GM12878 (cell line): ENCODE data around the gene KIR2DL4. TPM values are rescaled to one million over a fixed set of nuclear protein-coding genes. Genes with fewer than 3 reads are reported as not detected.
"Not testable (repeated sequence)": the region's sequence is repeated elsewhere in the genome, so short reads cannot be mapped to it uniquely, and the experiment has no call there.

Experiments
- ATAC-seq: fragments of 200-7000 bp; cut with Tn5 transposase; 3 replicates; pipeline ENCODE4 v1.9.1; 2020; ENCODE audit warnings: mild to moderate bottlenecking, moderate library complexity
- BruUV-seq: library from RNA; stranded (reverse); fragments of 400-500 nt; replicated peaks from 2 replicates; lab custom pipeline; 2021; lab: Mats Ljungman, UMichigan
- CTCF ChIA-PET: fragments of 300-600 bp; sonication (Branson Sonifier 250); formaldehyde crosslinking; extraction: SDS; loops from one replicate; lab custom pipeline; 2021; ENCODE audit warnings: inconsistent platforms; lab: Yijun Ruan, JAX
- POLR2A ChIA-PET: fragments of 350-600 bp; formaldehyde crosslinking; extraction: SDS; loops from one replicate; lab custom pipeline; 2021; ENCODE audit warnings: inconsistent platforms; lab: Charles Lee
- RAD21 ChIA-PET: fragments of 300-600 bp; sonication (Branson Sonifier 250); formaldehyde crosslinking; loops from one replicate; lab custom pipeline; 2023; ENCODE audit warnings: antibody characterized with exemption; ENCODE audit not compliant: unreplicated experiment; lab: Charles Lee
- SMC1A ChIA-PET: fragments of 300-600 bp; sonication (Branson Sonifier 250); formaldehyde crosslinking; loops from one replicate; lab custom pipeline; 2023; ENCODE audit not compliant: unreplicated experiment, uncharacterized antibody; lab: Charles Lee
- DNase-seq: peaks from one replicate; pipeline ENCODE4 v3.0.0-alpha.2; 2011; ENCODE audit warnings: low read depth, low spot score
- FAIRE-seq: peaks from 3 replicates; lab custom pipeline; 2011; peaks lifted over from hg19 to GRCh38; lab: Jason Lieb, UNC
- H2AFZ ChIP-seq: 2 replicates; pipeline ENCODE4 v1.6.0; 2011; ENCODE audit warnings: low read depth, low read length, control low read depth; ENCODE audit not compliant: control insufficient read depth
- H3K27ac ChIP-seq: 2 replicates; pipeline ENCODE4 v1.5.1; 2011; ENCODE audit warnings: control low read depth; ENCODE audit not compliant: control insufficient read depth, insufficient read depth
- H3K27me3 ChIP-seq, 2 experiments: replicated peaks in 1 of 2; 2 replicates each; pipeline versions ENCODE4 v1.6.0 to v1.6.1; 2011; ENCODE audit warnings: low read length in 1 of 2; ENCODE audit not compliant: control insufficient read depth in 2 of 2, insufficient read depth in 2 of 2
- H3K36me3 ChIP-seq, 2 experiments: 2 replicates each; pipeline ENCODE4 v1.5.1; 2011; ENCODE audit warnings: low read length in 1 of 2; ENCODE audit not compliant: control insufficient read depth in 2 of 2, insufficient read depth in 2 of 2
- H3K4me1 ChIP-seq: 2 replicates; pipeline ENCODE4 v1.6.1; 2011; ENCODE audit warnings: mild to moderate bottlenecking, low read length, moderate library complexity, mixed read lengths; ENCODE audit not compliant: control insufficient read depth, insufficient read depth
- H3K4me2 ChIP-seq: 2 replicates; pipeline ENCODE4 v1.6.0; 2011; ENCODE audit warnings: control low read depth; ENCODE audit not compliant: control insufficient read depth, insufficient read depth
- H3K4me3 ChIP-seq: fragments of 200-600 bp; sonication (generic); 2 replicates; pipeline ENCODE4 v1.5.1; 2016
- H3K79me2 ChIP-seq: 2 replicates; pipeline ENCODE4 v1.6.0; 2011; ENCODE audit warnings: low read length; ENCODE audit not compliant: control insufficient read depth, insufficient read depth
- H3K9ac ChIP-seq: 2 replicates; pipeline ENCODE4 v1.8.0; 2011; ENCODE audit warnings: low read length, control low read depth, mixed read lengths; ENCODE audit not compliant: control insufficient read depth, insufficient read depth
- H3K9me3 ChIP-seq: replicated peaks from 3 replicates; pipeline ENCODE4 v1.5.1; 2011; ENCODE audit warnings: mild to moderate bottlenecking, low read length; ENCODE audit not compliant: control insufficient read depth, insufficient read depth
- H4K20me1 ChIP-seq: 2 replicates; pipeline ENCODE4 v1.6.0; 2011; ENCODE audit not compliant: control insufficient read depth, insufficient read depth
- WGBS: methylation state at CpG from one replicate; pipeline ENCODE4 v1.1.6; 2016; ENCODE audit warnings: low lambda C conversion rate; ENCODE audit not compliant: insufficient replicate concordance, insufficient coverage; ENCODE audit errors: missing lambda C conversion rate; 5-methylcytosine and 5-hydroxymethylcytosine counted together
- in situ Hi-C: fragments of 300-500 bp; cut with MboI; formaldehyde crosslinking; loops from 9 replicates; pipeline ENCODE4 v1.14.3; 2018; ENCODE audit warnings: mixed read lengths
- intact Hi-C: fragments of 100-400 bp; cut with micrococcal nuclease; formaldehyde crosslinking; loops from one replicate; pipeline ENCODE4 v1.14.2; 2022; ENCODE audit not compliant: unreplicated experiment
- polyA plus RNA-seq, 11 experiments: library from polyadenylated mRNA; depleted of rRNA in 4 of 11; unstranded in 6 of 11; stranded (reverse) in 5 of 11; fragments of >200 nt; fragmentation: Nextera tagmentation in 4 of 11; fragmentation: Illumina TruSeq in 1 of 11; extraction: Ambion mirVana in 4 of 11; extraction: Trizol in 1 of 11; gene quantifications; 1 replicate in 1 of 11; 2 replicates in 10 of 11; pipeline versions ENCODE4 v1.2.1 to v1.2.3, GENCODE V29; 2011 to 2016; ENCODE audit warnings: inconsistent platforms in 2 of 11, missing spikeins in 2 of 11, low read depth in 1 of 11
- small RNA-seq: library from RNA; depleted of rRNA; stranded (forward); fragments of <200 nt; gene quantifications from one replicate; pipeline ENCODE3, GENCODE V24; 2014
- total RNA-seq, 4 experiments: library from RNA; depleted of rRNA in 3 of 4; stranded (reverse); fragments of >200 nt in 3 of 4; fragmentation: Illumina TruSeq in 1 of 4; extraction: Trizol in 1 of 4; gene quantifications; 2 replicates each; pipeline versions ENCODE4 v1.2.1 to v1.2.3, GENCODE V29; 2013 to 2021

KIR2DL4 gene
- total and polyA plus RNA-seq, 10 of the 15 experiments (the other 5 are each of a cell fraction or from before 2014, with no cell fraction given): 0.22 TPM; not detected in 9

- not testable (repeated sequence) for DNase-seq
- 24% methylated on average over 3 of the region's 3 CpGs for WGBS
These were observed 55.1 kb downstream of the KIR2DL4 start for GRCh38 chr19:54858476-54858875.

GRCh38 chr19:54859421-54859820 lies 56.0 kb downstream of the KIR2DL4 start:
- H3K27ac ChIP-seq, DNase-seq, BruUV-seq, H3K4me1 ChIP-seq, H3K4me3 ChIP-seq, H3K4me2 ChIP-seq, RAD21 ChIA-PET, POLR2A ChIA-PET, ATAC-seq, FAIRE-seq, H3K79me2 ChIP-seq, in situ Hi-C loops, SMC1A ChIA-PET, H3K9ac ChIP-seq, H4K20me1 ChIP-seq, H3K27me3 ChIP-seq, H2AFZ ChIP-seq, H3K36me3 ChIP-seq, intact Hi-C loops, CTCF ChIA-PET, H3K9me3 ChIP-seq: not testable (repeated sequence)
- 28% methylated on average over 7 of the region's 7 CpGs for WGBS

More at GRCh38 chr19:54858476-54858875, 55.1 kb downstream of the KIR2DL4 start:
- CTCF ChIA-PET, H3K4me1 ChIP-seq, in situ Hi-C loops, H3K9me3 ChIP-seq, H3K27ac ChIP-seq, SMC1A ChIA-PET, H2AFZ ChIP-seq, H3K36me3 ChIP-seq, intact Hi-C loops, H3K79me2 ChIP-seq, H3K4me3 ChIP-seq, H3K9ac ChIP-seq, ATAC-seq, RAD21 ChIA-PET, POLR2A ChIA-PET, H3K4me2 ChIP-seq, H4K20me1 ChIP-seq, BruUV-seq, H3K27me3 ChIP-seq, FAIRE-seq: not testable (repeated sequence)

GRCh38 chr19:54863459-54863858 lies 60.0 kb downstream of the KIR2DL4 start:
- H3K9me3 ChIP-seq, H3K27ac ChIP-seq, CTCF ChIA-PET, BruUV-seq, H3K27me3 ChIP-seq, in situ Hi-C loops, H3K4me1 ChIP-seq, intact Hi-C loops, SMC1A ChIA-PET, ATAC-seq, H3K9ac ChIP-seq, H4K20me1 ChIP-seq, DNase-seq, H3K4me3 ChIP-seq, RAD21 ChIA-PET, FAIRE-seq, POLR2A ChIA-PET, H3K36me3 ChIP-seq, H3K79me2 ChIP-seq, H2AFZ ChIP-seq, H3K4me2 ChIP-seq: not testable (repeated sequence)
- WGBS: no CpG with 5 or more reads among the region's 3 CpGs

Small RNAs within 50 kb of the gene (small RNA-seq; reads per million reads assigned to genes)
- gene KIR3DP1: not detected

Other genes starting within 250 kb of the KIR2DL4 start
Only the 7 nearest of the 15 such genes appear.
- gene KIR3DL3, start 79.2 kb upstream of the KIR2DL4 start, total RNA-seq (2014; rRNA removed): not detected in 2 replicates
- gene KIR3DL3, start 79.2 kb upstream of the KIR2DL4 start, total RNA-seq (2014; rRNA removed; fragmentation: Illumina TruSeq; extraction: Trizol): not detected in 2 replicates
- gene KIR3DL3, start 79.2 kb upstream of the KIR2DL4 start, total RNA-seq (2021): not detected in 2 replicates
- not detected in 2 replicates for gene KIR3DL3, start 79.2 kb upstream of the KIR2DL4 start, polyA plus RNA-seq (2011; rRNA removed)
- gene KIR3DL3, start 79.2 kb upstream of the KIR2DL4 start, polyA plus RNA-seq (2014; fragmentation: Illumina TruSeq; extraction: Trizol): not detected in 2 replicates
- gene KIR3DL3, start 79.2 kb upstream of the KIR2DL4 start, polyA plus RNA-seq (2014; fragmentation: Nextera tagmentation; extraction: Ambion mirVana): not detected
- gene KIR3DL3, start 79.2 kb upstream of the KIR2DL4 start, polyA plus RNA-seq (2014; rRNA removed): not detected in 2 replicates
- gene KIR3DL3, start 79.2 kb upstream of the KIR2DL4 start, polyA plus RNA-seq (2016; fragmentation: Nextera tagmentation; extraction: Ambion mirVana): not detected
- gene KIR2DL3, start 65.1 kb upstream of the KIR2DL4 start, total RNA-seq (2014; rRNA removed): not detected in 2 replicates
- not detected in 2 replicates for gene KIR2DL3, start 65.1 kb upstream of the KIR2DL4 start, total RNA-seq (2014; rRNA removed; fragmentation: Illumina TruSeq; extraction: Trizol)
- gene KIR2DL3, start 65.1 kb upstream of the KIR2DL4 start, total RNA-seq (2021): not detected in 2 replicates
- 0.33 and 0.45 TPM in 2 replicates for gene KIR2DL3, start 65.1 kb upstream of the KIR2DL4 start, polyA plus RNA-seq (2011; rRNA removed)
- not detected in 2 replicates for gene KIR2DL3, start 65.1 kb upstream of the KIR2DL4 start, polyA plus RNA-seq (2014; fragmentation: Illumina TruSeq; extraction: Trizol)
- gene KIR2DL3, start 65.1 kb upstream of the KIR2DL4 start, polyA plus RNA-seq (2014; fragmentation: Nextera tagmentation; extraction: Ambion mirVana): not detected
- not detected in 2 replicates for gene KIR2DL3, start 65.1 kb upstream of the KIR2DL4 start, polyA plus RNA-seq (2014; rRNA removed)
- not detected for gene KIR2DL3, start 65.1 kb upstream of the KIR2DL4 start, polyA plus RNA-seq (2016; fragmentation: Nextera tagmentation; extraction: Ambion mirVana)
- gene KIR2DL1, start 33.8 kb upstream of the KIR2DL4 start, total RNA-seq (2014; rRNA removed): not detected in 2 replicates
- gene KIR2DL1, start 33.8 kb upstream of the KIR2DL4 start, total RNA-seq (2014; rRNA removed; fragmentation: Illumina TruSeq; extraction: Trizol): not detected in 2 replicates
- gene KIR2DL1, start 33.8 kb upstream of the KIR2DL4 start, total RNA-seq (2021): not detected in 2 replicates
- 0.32 and 0.35 TPM in 2 replicates for gene KIR2DL1, start 33.8 kb upstream of the KIR2DL4 start, polyA plus RNA-seq (2011; rRNA removed)
- not detected in 2 replicates for gene KIR2DL1, start 33.8 kb upstream of the KIR2DL4 start, polyA plus RNA-seq (2014; fragmentation: Illumina TruSeq; extraction: Trizol)
- gene KIR2DL1, start 33.8 kb upstream of the KIR2DL4 start, polyA plus RNA-seq (2014; fragmentation: Nextera tagmentation; extraction: Ambion mirVana): not detected
- not detected in 2 replicates for gene KIR2DL1, start 33.8 kb upstream of the KIR2DL4 start, polyA plus RNA-seq (2014; rRNA removed)
- gene KIR2DL1, start 33.8 kb upstream of the KIR2DL4 start, polyA plus RNA-seq (2016; fragmentation: Nextera tagmentation; extraction: Ambion mirVana): not detected
- not detected in 2 replicates for gene KIR3DL1, start 12.9 kb downstream of the KIR2DL4 start, total RNA-seq (2014; rRNA removed)
- not detected in 2 replicates for gene KIR3DL1, start 12.9 kb downstream of the KIR2DL4 start, total RNA-seq (2014; rRNA removed; fragmentation: Illumina TruSeq; extraction: Trizol)
- gene KIR3DL1, start 12.9 kb downstream of the KIR2DL4 start, total RNA-seq (2021): not detected in 2 replicates
- gene KIR3DL1, start 12.9 kb downstream of the KIR2DL4 start, polyA plus RNA-seq (2011; rRNA removed): 0.27 and 0.37 TPM in 2 replicates
- gene KIR3DL1, start 12.9 kb downstream of the KIR2DL4 start, polyA plus RNA-seq (2014; fragmentation: Illumina TruSeq; extraction: Trizol): not detected in 2 replicates
- gene KIR3DL1, start 12.9 kb downstream of the KIR2DL4 start, polyA plus RNA-seq (2014; fragmentation: Nextera tagmentation; extraction: Ambion mirVana): not detected
- gene KIR3DL1, start 12.9 kb downstream of the KIR2DL4 start, polyA plus RNA-seq (2014; rRNA removed): not detected in 2 replicates
- not detected for gene KIR3DL1, start 12.9 kb downstream of the KIR2DL4 start, polyA plus RNA-seq (2016; fragmentation: Nextera tagmentation; extraction: Ambion mirVana)
- not detected in 2 replicates for gene KIR2DS4, start 29.1 kb downstream of the KIR2DL4 start, total RNA-seq (2014; rRNA removed)
- not detected in 2 replicates for gene KIR2DS4, start 29.1 kb downstream of the KIR2DL4 start, total RNA-seq (2014; rRNA removed; fragmentation: Illumina TruSeq; extraction: Trizol)
- not detected in 2 replicates for gene KIR2DS4, start 29.1 kb downstream of the KIR2DL4 start, total RNA-seq (2021)
- gene KIR2DS4, start 29.1 kb downstream of the KIR2DL4 start, polyA plus RNA-seq (2011; rRNA removed): 0.42 and 0.46 TPM in 2 replicates
- not detected in 2 replicates for gene KIR2DS4, start 29.1 kb downstream of the KIR2DL4 start, polyA plus RNA-seq (2014; fragmentation: Illumina TruSeq; extraction: Trizol)
- gene KIR2DS4, start 29.1 kb downstream of the KIR2DL4 start, polyA plus RNA-seq (2014; fragmentation: Nextera tagmentation; extraction: Ambion mirVana): not detected
- gene KIR2DS4, start 29.1 kb downstream of the KIR2DL4 start, polyA plus RNA-seq (2014; rRNA removed): not detected in 2 replicates
- gene KIR2DS4, start 29.1 kb downstream of the KIR2DL4 start, polyA plus RNA-seq (2016; fragmentation: Nextera tagmentation; extraction: Ambion mirVana): not detected
- not detected in 2 replicates for gene KIR3DL2, start 46.8 kb downstream of the KIR2DL4 start, total RNA-seq (2014; rRNA removed)
- gene KIR3DL2, start 46.8 kb downstream of the KIR2DL4 start, total RNA-seq (2014; rRNA removed; fragmentation: Illumina TruSeq; extraction: Trizol): not detected in 2 replicates
- not detected in 2 replicates for gene KIR3DL2, start 46.8 kb downstream of the KIR2DL4 start, total RNA-seq (2021)
- 0.23 and 0.39 TPM in 2 replicates for gene KIR3DL2, start 46.8 kb downstream of the KIR2DL4 start, polyA plus RNA-seq (2011; rRNA removed)
- not detected in 2 replicates for gene KIR3DL2, start 46.8 kb downstream of the KIR2DL4 start, polyA plus RNA-seq (2014; fragmentation: Illumina TruSeq; extraction: Trizol)
- gene KIR3DL2, start 46.8 kb downstream of the KIR2DL4 start, polyA plus RNA-seq (2014; fragmentation: Nextera tagmentation; extraction: Ambion mirVana): not detected
- gene KIR3DL2, start 46.8 kb downstream of the KIR2DL4 start, polyA plus RNA-seq (2014; rRNA removed): not detected in 2 replicates
- gene KIR3DL2, start 46.8 kb downstream of the KIR2DL4 start, polyA plus RNA-seq (2016; fragmentation: Nextera tagmentation; extraction: Ambion mirVana): not detected
- gene FCAR, start 70.6 kb downstream of the KIR2DL4 start, total RNA-seq (2014; rRNA removed): 0.16 TPM in 1 of 2 replicates, not detected in the other
- gene FCAR, start 70.6 kb downstream of the KIR2DL4 start, total RNA-seq (2014; rRNA removed; fragmentation: Illumina TruSeq; extraction: Trizol): not detected in 2 replicates
- not detected in 2 replicates for gene FCAR, start 70.6 kb downstream of the KIR2DL4 start, total RNA-seq (2021)
- gene FCAR, start 70.6 kb downstream of the KIR2DL4 start, polyA plus RNA-seq (2011; rRNA removed): 0.49 TPM in 2 replicates
- not detected in 2 replicates for gene FCAR, start 70.6 kb downstream of the KIR2DL4 start, polyA plus RNA-seq (2014; fragmentation: Illumina TruSeq; extraction: Trizol)
- not detected for gene FCAR, start 70.6 kb downstream of the KIR2DL4 start, polyA plus RNA-seq (2014; fragmentation: Nextera tagmentation; extraction: Ambion mirVana)
- not detected in 2 replicates for gene FCAR, start 70.6 kb downstream of the KIR2DL4 start, polyA plus RNA-seq (2014; rRNA removed)
- not detected for gene FCAR, start 70.6 kb downstream of the KIR2DL4 start, polyA plus RNA-seq (2016; fragmentation: Nextera tagmentation; extraction: Ambion mirVana)